ENCODE data around the gene CASD1.

- TF ChIP-seq CTCF (IDR thresholded peaks at IDR 0.05; ENCODE audit: poor library complexity, severe bottlenecking) (no peak), POLR2AphosphoS5 (IDR thresholded peaks at IDR 0.05) (no peak), SMC3 (conservative IDR thresholded peaks at IDR 0.05; ENCODE audit: poor library complexity) (no peak), EP300 (conservative IDR thresholded peaks at IDR 0.05; ENCODE audit: poor library complexity, severe bottlenecking) (no peak)
Measured at GRCh38 chr7:94530109-94530508, 20.5 kb downstream of the CASD1 start.

Measured in neural cell (in vitro differentiated cells).